Measurements from ENCODE around the gene CCDC192. TPM values are rescaled to one million over a fixed set of nuclear protein-coding genes. Genes with fewer than 3 reads are reported as not detected.
"Not testable (repeated sequence)": the region's sequence is repeated elsewhere in the genome, so short reads cannot be mapped to it uniquely, and the experiment has no call there.

The CCDC192 gene
- total and polyA plus RNA-seq, 9 donors = 0.26 to 2.6 (median 0.91) TPM; not detected in 1

GRCh38 chr5:127846884-127847283, 143.7 kb downstream of the CCDC192 start:
- Histone ChIP-seq H3K9me3 (no peaks in the 10 kb centered on the region), H3K4me3 (no peak overlapping the region), H3K27ac (no peak overlapping the region), H3K4me1 (ENCODE audit: insufficient read depth) (no peaks in the 10 kb centered on the region), H3K27me3 (no peaks in the 10 kb centered on the region), H3K36me3 (no peaks in the 10 kb centered on the region)
- WGBS, 3 donors = 93 to 99% (median 94%) methylated on average over 2 of the region's 2 CpGs
- intact Hi-C loops (cut with DNase I) = no loop called here
- no peak for TF ChIP-seq POLR2A (IDR thresholded peaks at IDR 0.05)
- no peak for TF ChIP-seq EP300 (IDR thresholded peaks at IDR 0.05)
- TF ChIP-seq CTCF (IDR thresholded peaks at IDR 0.05) = no peak
- no peak for DNase-seq

GRCh38 chr5:127847641-127848040, 144.4 kb downstream of the CCDC192 start:
- H3K4me1 ChIP-seq (ENCODE audit: insufficient read depth); intact Hi-C loops (cut with DNase I); H3K27me3 ChIP-seq; H3K4me3 ChIP-seq; H3K36me3 ChIP-seq; H3K9me3 ChIP-seq; DNase-seq; H3K27ac ChIP-seq: not testable (repeated sequence)
- WGBS, 3 donors = 95 to 97% (median 95%) methylated on average over 5 of the region's 5 CpGs

GRCh38 chr5:127848098-127848497, 144.9 kb downstream of the CCDC192 start:
- Histone ChIP-seq H3K27ac (no peak overlapping the region), H3K4me3 (no peak overlapping the region), H3K27me3 (no peaks in the 10 kb centered on the region), H3K4me1 (ENCODE audit: insufficient read depth) (no peaks in the 10 kb centered on the region), H3K36me3 (no peaks in the 10 kb centered on the region), H3K9me3 (no peaks in the 10 kb centered on the region)
- TF ChIP-seq POLR2A (IDR thresholded peaks at IDR 0.05) = no peak
- TF ChIP-seq CTCF (IDR thresholded peaks at IDR 0.05) = no peak
- TF ChIP-seq EP300 (IDR thresholded peaks at IDR 0.05) = no peak
- WGBS, 3 donors = 50 to 77% (median 63%) methylated on average over 1 of the region's 1 CpG
- intact Hi-C loops (cut with DNase I) = no loop called here
- DNase-seq = no peak

- no peak overlapping the region for H3K4me3 ChIP-seq
- no peaks in the 10 kb centered on the region for H3K27me3 ChIP-seq
- no peaks in the 10 kb centered on the region for H3K9me3 ChIP-seq
- DNase-seq = no peak
- no peaks in the 10 kb centered on the region for H3K4me1 ChIP-seq (ENCODE audit: insufficient read depth)
- H3K36me3 ChIP-seq = no peaks in the 10 kb centered on the region
- no peak overlapping the region for H3K27ac ChIP-seq
- 71 to 83% (median 74%) methylated on average over 2 of the region's 2 CpGs for WGBS, 3 donors
- intact Hi-C loops (cut with DNase I) = no loop called here
- TF ChIP-seq CTCF (IDR thresholded peaks at IDR 0.05) = no peak
- TF ChIP-seq EP300 (IDR thresholded peaks at IDR 0.05) = no peak
- TF ChIP-seq POLR2A (IDR thresholded peaks at IDR 0.05) = no peak
These were observed 146.2 kb downstream of the CCDC192 start for GRCh38 chr5:127849408-127849807.

- H3K4me1 ChIP-seq (ENCODE audit: insufficient read depth) = no peaks in the 10 kb centered on the region
- no peaks in the 10 kb centered on the region for H3K27me3 ChIP-seq
- TF ChIP-seq EP300 (IDR thresholded peaks at IDR 0.05) (no peak), CTCF (IDR thresholded peaks at IDR 0.05) (no peak), POLR2A (IDR thresholded peaks at IDR 0.05) (no peak)
- intact Hi-C loops (cut with DNase I) = no loop called here
- H3K4me3 ChIP-seq = no peak overlapping the region
- no peaks in the 10 kb centered on the region for H3K9me3 ChIP-seq
- DNase-seq = no peak
- H3K36me3 ChIP-seq = no peaks in the 10 kb centered on the region
- WGBS, 3 donors = 81 to 89% (median 81%) methylated on average over 4 of the region's 4 CpGs
- no peak overlapping the region for H3K27ac ChIP-seq
These were observed 146.7 kb downstream of the CCDC192 start for GRCh38 chr5:127849891-127850290.

Data from ovary (tissue), 9 donors.